Smooth muscle cell of the brain vasculature (primary cell): ENCODE data around the gene STK25.
"Not testable (repeated sequence)": the region's sequence is repeated elsewhere in the genome, so short reads cannot be mapped to it uniquely, and the experiment has no call there.

Experiments used
- DNase-seq: peaks from one replicate; pipeline ENCODE4 v3.0.0-alpha.2; 2012; ENCODE audit warnings: low read depth, low spot score

STK25 gene

GRCh38 chr2:241467777-241468475 is 40.5 kb downstream of the STK25 start:
- no peak for DNase-seq

GRCh38 chr2:241466230-241466629 is 42.2 kb downstream of the STK25 start:
- DNase-seq: no peak

- no peak for DNase-seq
Observed at GRCh38 chr2:241465543-241465942, 42.8 kb downstream of the STK25 start.

GRCh38 chr2:241463276-241464135 is 44.9 kb downstream of the STK25 start:
- no peak for DNase-seq

GRCh38 chr2:241461693-241462677 is 46.4 kb downstream of the STK25 start:
- DNase-seq: no peak

- no peak for DNase-seq
Observed at GRCh38 chr2:241460631-241461030, 47.8 kb downstream of the STK25 start.

- DNase-seq: no peak
Observed at GRCh38 chr2:241459520-241459919, 48.9 kb downstream of the STK25 start.

- no peak for DNase-seq
Observed at GRCh38 chr2:241458687-241459086, 49.7 kb downstream of the STK25 start.

- no peak for DNase-seq
Observed at GRCh38 chr2:241456546-241456945, 51.8 kb downstream of the STK25 start.

GRCh38 chr2:241454837-241455485 is 53.4 kb downstream of the STK25 start:
- DNase-seq: no peak

GRCh38 chr2:241453919-241454318 is 54.5 kb downstream of the STK25 start:
- not testable (repeated sequence) for DNase-seq

- no peak for DNase-seq
Observed at GRCh38 chr2:241451840-241452506, 56.4 kb downstream of the STK25 start.

GRCh38 chr2:241450092-241450491 is 58.3 kb downstream of the STK25 start:
- not testable (repeated sequence) for DNase-seq

- no peak for DNase-seq
Observed at GRCh38 chr2:241445426-241445825, 63.0 kb downstream of the STK25 start.

- DNase-seq: peak; percentile 10
Observed at GRCh38 chr2:241443486-241444223, 64.7 kb downstream of the STK25 start.
